Vagina (tissue), 2 donors: ENCODE measurements around the gene PTDSS2.

ENCODE experiments used
- CTCF ChIP-seq, 3 experiments: fragments of 450-650 bp in 2 of 3; fragments of 200-600 bp in 1 of 3; sonication (generic) in 1 of 3; IDR thresholded peaks; one replicate each; pipeline ENCODE4 v1.5.1; 2017 to 2019; ENCODE audit warnings: antibody characterized with exemption in 3 of 3, mild to moderate bottlenecking in 2 of 3, moderate library complexity in 2 of 3
- POLR2A ChIP-seq, 2 donors: fragments of 450-650 bp; IDR thresholded peaks; one replicate each; pipeline ENCODE4 v1.6.1; 2017; ENCODE audit warnings: antibody characterized with exemption in 2 of 2, mild to moderate bottlenecking in 2 of 2, moderate library complexity in 2 of 2

GRCh38 chr11:409008-409599 is 41.0 kb upstream of the PTDSS2 start:
- no peak for TF ChIP-seq CTCF (IDR thresholded peaks at IDR 0.05)
- no peak for TF ChIP-seq POLR2A (IDR thresholded peaks at IDR 0.05)
